ENCODE results near the gene MAP2K6. TPM values are rescaled to one million over a fixed set of nuclear protein-coding genes. Genes with fewer than 3 reads are reported as not detected.

Gene MAP2K6
- total and polyA plus RNA-seq, 2 of the 8 experiments (the other 6 are each of a cell fraction or from before 2014, with no cell fraction given), result 11.0 to 44.1 TPM

DNA sequence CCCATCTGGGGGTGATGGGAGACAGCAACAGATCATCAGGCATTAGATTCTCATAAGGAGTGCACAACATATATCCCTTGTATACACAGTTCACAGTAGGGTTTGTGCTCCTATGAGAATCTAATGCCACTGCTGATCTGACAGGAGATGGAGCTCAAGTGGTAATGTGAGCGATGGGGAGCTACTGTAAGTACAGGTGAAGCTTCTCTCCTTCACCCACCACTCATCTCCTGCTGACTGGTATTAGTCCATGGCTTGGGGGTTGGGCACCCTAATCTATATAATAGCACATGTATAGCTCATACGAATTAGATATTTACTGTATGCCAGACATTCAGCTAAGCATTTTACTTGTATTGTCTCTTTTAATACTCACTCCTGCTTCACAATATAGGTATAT lies 101.7 kb downstream of the MAP2K6 start:
- ChIA-PET POLR2A (ENCODE audit: partially characterized antibody) (no interaction called here), CTCF (ENCODE audit: partially characterized antibody) (interaction anchor here (0.6 to 1.9 kb wide), 6 partner anchors 10 to 651 kb away, joined by 3 to 8 read pairs (median 3); no protein-coding TSS in a partner anchor)
- no peak overlapping the region for H3K27ac ChIP-seq (ENCODE audit: low read depth, low read length)
- FAIRE-seq, result no peak
- no peak overlapping the region for H4K91ac ChIP-seq (replicated peaks; ENCODE audit: insufficient read length, low read length)
- no peak overlapping the region for H2BK120ac ChIP-seq (replicated peaks; ENCODE audit: low read depth, low read length)
- no peaks in the 10 kb centered on the region for H3K23me2 ChIP-seq (ENCODE audit: low read depth, low read length)
- no peak overlapping the region for H3K23ac ChIP-seq (ENCODE audit: insufficient read length)
- no peak overlapping the region for H2BK5ac ChIP-seq (ENCODE audit: low read depth, low read length)
- H3K79me1 ChIP-seq (ENCODE audit: low read depth, low read length), result no peaks in the 10 kb centered on the region
- no peak for DNase-seq (ENCODE audit: low read depth in 1 of 2, low spot score in 2 of 2)
- no peaks in the 10 kb centered on the region; a peak in 1 of 4 replicates for H3K9me3 ChIP-seq (ENCODE audit: insufficient read depth in 2 of 2, low read depth in 1 of 2, low read length in 1 of 2)
- H3K4me2 ChIP-seq (ENCODE audit: insufficient read depth in 1 of 2, low read depth in 2 of 2, low read length in 2 of 2), result no peak overlapping the region
- H3K18ac ChIP-seq (ENCODE audit: extremely low read depth, low read length), result no peak overlapping the region
- H2BK20ac ChIP-seq (ENCODE audit: low read length), result no peak overlapping the region
- H3K4ac ChIP-seq (replicated peaks; ENCODE audit: insufficient read length, low read depth, low read length), result no peak overlapping the region
- H4K5ac ChIP-seq (ENCODE audit: insufficient read length, low read depth, low read length), result no peak overlapping the region
- H3K79me2 ChIP-seq (ENCODE audit: control insufficient read depth in 1 of 2, insufficient read depth in 2 of 2, low read length in 2 of 2), result no peaks in the 10 kb centered on the region; a peak in 1 of 4 replicates
- no peak overlapping the region for H4K8ac ChIP-seq (ENCODE audit: extremely low read depth, insufficient read depth, low read length)
- no peaks in the 10 kb centered on the region for H4K20me1 ChIP-seq (replicated peaks in 1 of 2; ENCODE audit: control insufficient read depth in 1 of 2, insufficient read depth in 2 of 2, low read length in 2 of 2)
- H3K27me3 ChIP-seq (replicated peaks in 1 of 4; ENCODE audit: control insufficient read depth in 3 of 4, extremely low read depth in 1 of 4, insufficient read depth in 3 of 4, low read length in 3 of 4), result no peaks in the 10 kb centered on the region
- H3K56ac ChIP-seq (replicated peaks; ENCODE audit: insufficient read length, low read depth, low read length), result no peak overlapping the region
- no peak overlapping the region for H2BK12ac ChIP-seq (ENCODE audit: low read depth, low read length)
- H3K36me3 ChIP-seq (ENCODE audit: control insufficient read depth in 2 of 4, insufficient read depth in 4 of 4, low read length in 3 of 4), result peaks cover 0 to 16% (median 2%) of the 10 kb centered on the region in 4 experiments; a peak in 5 of 8 replicates
- H3K4me3 ChIP-seq (ENCODE audit: extremely low read depth in 1 of 4, insufficient read depth in 2 of 4, low read depth in 3 of 4, low read length in 4 of 4), result no peak overlapping the region
- H3K4me1 ChIP-seq (replicated peaks in 1 of 4; ENCODE audit: control insufficient read depth in 3 of 4, insufficient read depth in 4 of 4, low read length in 3 of 4), result no peaks in the 10 kb centered on the region
- no peak overlapping the region for H2BK15ac ChIP-seq (ENCODE audit: low read length)
- no peak overlapping the region for H3K9ac ChIP-seq (replicated peaks in 1 of 4; ENCODE audit: extremely low read depth in 1 of 4, low read depth in 3 of 4, low read length in 3 of 4)
- no peak overlapping the region for H2AFZ ChIP-seq (ENCODE audit: low read length)
- TF ChIP-seq CHD1 (IDR thresholded peaks at IDR 0.05; ENCODE audit: low read depth, low read length) (no peak), SIX5 (IDR thresholded peaks at IDR 0.05; ENCODE audit: low read depth, low read length) (no peak), ZNF274 (IDR thresholded peaks at IDR 0.05; ENCODE audit: borderline replicate concordance, extremely low read depth, low read length) (no peak), FOSL1 (IDR thresholded peaks at IDR 0.05; ENCODE audit: insufficient read depth, low read depth, low read length) (no peak), RNF2 (IDR thresholded peaks at IDR 0.05; ENCODE audit: borderline replicate concordance, low read depth, low read length, missing control alignments, poor library complexity, severe bottlenecking) (no peak), JUN (IDR thresholded peaks at IDR 0.05; ENCODE audit: low read depth, low read length) (no peak), SRF (IDR thresholded peaks at IDR 0.05; ENCODE audit: low read depth, low read length) (no peak)
- TF ChIP-seq, protein P1, sequence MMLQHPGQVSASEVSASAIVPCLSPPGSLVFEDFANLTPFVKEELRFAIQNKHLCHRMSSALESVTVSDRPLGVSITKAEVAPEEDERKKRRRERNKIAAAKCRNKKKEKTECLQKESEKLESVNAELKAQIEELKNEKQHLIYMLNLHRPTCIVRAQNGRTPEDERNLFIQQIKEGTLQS (IDR thresholded peaks at IDR 0.05; ENCODE audit: insufficient read depth, low read depth, low read length), result no peak
- TF ChIP-seq, protein P2, sequence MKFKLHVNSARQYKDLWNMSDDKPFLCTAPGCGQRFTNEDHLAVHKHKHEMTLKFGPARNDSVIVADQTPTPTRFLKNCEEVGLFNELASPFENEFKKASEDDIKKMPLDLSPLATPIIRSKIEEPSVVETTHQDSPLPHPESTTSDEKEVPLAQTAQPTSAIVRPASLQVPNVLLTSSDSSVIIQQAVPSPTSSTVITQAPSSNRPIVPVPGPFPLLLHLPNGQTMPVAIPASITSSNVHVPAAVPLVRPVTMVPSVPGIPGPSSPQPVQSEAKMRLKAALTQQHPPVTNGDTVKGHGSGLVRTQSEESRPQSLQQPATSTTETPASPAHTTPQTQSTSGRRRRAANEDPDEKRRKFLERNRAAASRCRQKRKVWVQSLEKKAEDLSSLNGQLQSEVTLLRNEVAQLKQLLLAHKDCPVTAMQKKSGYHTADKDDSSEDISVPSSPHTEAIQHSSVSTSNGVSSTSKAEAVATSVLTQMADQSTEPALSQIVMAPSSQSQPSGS (IDR thresholded peaks at IDR 0.05; ENCODE audit: low read length), result no peak
- 100% methylated on average over 2 of the region's 2 CpGs; no CpG with 5 or more reads in 1 of the 2 experiments for WGBS, 2 experiments (ENCODE audit: extremely low coverage in 1 of 2, insufficient coverage in 1 of 2, insufficient read length in 1 of 2, insufficient replicate concordance in 2 of 2, low coverage in 1 of 2, low lambda C conversion rate in 2 of 2, missing lambda C conversion rate in 1 of 2)
- H3K14ac ChIP-seq (ENCODE audit: insufficient read length), result no peak overlapping the region
- H2AK5ac ChIP-seq (ENCODE audit: low read depth, low read length), result no peak overlapping the region

Measured in H1 (cell line).